GM20000 (cell line): ENCODE data around the gene LGALS3BP.

Experiments
- DNase-seq: peaks from one replicate; pipeline ENCODE4 v3.0.0; 2012; ENCODE audit warnings: low spot score
- TF ChIP-seq, protein P1 (sequence below): IDR thresholded peaks from 2 replicates; pipeline ENCODE4 v1.5.1; 2012; ENCODE audit warnings: mild to moderate bottlenecking, control low read depth; ENCODE audit errors: extremely low read depth, missing control alignments

Gene LGALS3BP

DNA sequence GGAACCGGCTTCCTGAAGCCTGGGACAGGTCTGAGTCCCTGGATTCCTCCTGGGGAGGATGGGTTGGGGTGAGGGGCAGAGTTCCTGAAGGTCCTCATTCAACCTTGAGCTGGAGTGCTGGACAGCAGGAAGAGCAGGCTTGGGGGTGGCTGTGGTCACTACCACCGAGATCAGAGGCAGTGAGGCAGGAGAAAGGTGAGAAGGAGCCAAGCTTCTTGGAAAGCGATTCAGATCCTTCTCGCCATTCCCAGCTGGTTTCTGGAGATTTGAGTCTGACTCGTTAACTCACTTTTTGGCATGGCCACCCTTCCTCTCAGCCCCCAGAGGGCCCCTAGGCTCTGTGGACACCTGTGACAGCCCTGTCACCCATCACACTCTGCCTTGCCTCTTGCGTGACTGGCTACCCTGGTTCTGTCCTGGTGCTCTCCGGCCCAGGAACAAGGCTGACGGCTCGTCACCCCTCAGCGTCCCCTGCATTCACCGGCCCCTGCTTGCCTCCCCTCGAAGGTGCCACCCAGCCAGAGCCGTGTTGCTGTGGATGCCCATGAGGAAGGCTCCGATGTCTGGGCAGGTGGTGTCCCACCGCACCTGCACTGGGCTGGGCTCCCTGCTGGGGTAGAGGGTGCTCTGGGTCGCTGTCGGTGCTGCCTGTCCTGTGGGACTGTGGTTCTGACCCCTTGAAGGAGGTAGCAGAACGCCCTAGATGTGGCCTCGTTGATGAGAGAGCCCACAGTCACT is 44.9 kb downstream of the LGALS3BP start:
- TF ChIP-seq, protein P1, sequence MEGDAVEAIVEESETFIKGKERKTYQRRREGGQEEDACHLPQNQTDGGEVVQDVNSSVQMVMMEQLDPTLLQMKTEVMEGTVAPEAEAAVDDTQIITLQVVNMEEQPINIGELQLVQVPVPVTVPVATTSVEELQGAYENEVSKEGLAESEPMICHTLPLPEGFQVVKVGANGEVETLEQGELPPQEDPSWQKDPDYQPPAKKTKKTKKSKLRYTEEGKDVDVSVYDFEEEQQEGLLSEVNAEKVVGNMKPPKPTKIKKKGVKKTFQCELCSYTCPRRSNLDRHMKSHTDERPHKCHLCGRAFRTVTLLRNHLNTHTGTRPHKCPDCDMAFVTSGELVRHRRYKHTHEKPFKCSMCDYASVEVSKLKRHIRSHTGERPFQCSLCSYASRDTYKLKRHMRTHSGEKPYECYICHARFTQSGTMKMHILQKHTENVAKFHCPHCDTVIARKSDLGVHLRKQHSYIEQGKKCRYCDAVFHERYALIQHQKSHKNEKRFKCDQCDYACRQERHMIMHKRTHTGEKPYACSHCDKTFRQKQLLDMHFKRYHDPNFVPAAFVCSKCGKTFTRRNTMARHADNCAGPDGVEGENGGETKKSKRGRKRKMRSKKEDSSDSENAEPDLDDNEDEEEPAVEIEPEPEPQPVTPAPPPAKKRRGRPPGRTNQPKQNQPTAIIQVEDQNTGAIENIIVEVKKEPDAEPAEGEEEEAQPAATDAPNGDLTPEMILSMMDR = no peak
- no peak for DNase-seq

DNA sequence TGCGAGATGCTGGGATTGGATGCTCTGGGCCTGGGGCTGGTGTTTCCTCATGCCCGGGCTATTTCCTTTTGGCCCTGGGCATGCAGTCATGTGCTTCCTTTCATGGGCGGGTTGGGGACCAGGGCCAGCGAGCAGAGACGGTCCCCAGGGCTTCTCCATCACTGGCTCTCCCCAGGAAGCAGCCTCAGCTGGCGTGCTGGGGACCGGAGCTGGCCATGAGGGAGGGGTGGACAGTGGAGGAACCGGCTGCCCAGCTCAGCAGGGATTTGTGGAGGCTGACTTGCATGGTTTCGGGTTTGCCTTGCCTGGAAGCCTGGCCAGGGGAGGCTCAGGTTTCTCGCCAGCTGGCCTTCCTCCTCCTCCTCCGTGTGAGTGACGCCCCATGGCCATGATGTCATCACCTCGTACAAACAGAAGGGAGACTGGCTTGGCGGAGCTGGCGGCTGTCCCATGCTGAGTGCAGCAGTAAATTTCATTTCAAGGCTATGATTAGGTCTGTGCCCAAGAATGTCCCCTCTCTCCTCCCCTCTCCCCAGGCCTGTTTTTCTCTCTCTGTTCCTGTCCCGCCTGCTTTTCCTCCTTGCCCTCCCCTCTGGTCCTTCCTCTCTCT is 45.7 kb downstream of the LGALS3BP start:
- TF ChIP-seq, protein P1 = no peak
- DNase-seq = no peak

DNA sequence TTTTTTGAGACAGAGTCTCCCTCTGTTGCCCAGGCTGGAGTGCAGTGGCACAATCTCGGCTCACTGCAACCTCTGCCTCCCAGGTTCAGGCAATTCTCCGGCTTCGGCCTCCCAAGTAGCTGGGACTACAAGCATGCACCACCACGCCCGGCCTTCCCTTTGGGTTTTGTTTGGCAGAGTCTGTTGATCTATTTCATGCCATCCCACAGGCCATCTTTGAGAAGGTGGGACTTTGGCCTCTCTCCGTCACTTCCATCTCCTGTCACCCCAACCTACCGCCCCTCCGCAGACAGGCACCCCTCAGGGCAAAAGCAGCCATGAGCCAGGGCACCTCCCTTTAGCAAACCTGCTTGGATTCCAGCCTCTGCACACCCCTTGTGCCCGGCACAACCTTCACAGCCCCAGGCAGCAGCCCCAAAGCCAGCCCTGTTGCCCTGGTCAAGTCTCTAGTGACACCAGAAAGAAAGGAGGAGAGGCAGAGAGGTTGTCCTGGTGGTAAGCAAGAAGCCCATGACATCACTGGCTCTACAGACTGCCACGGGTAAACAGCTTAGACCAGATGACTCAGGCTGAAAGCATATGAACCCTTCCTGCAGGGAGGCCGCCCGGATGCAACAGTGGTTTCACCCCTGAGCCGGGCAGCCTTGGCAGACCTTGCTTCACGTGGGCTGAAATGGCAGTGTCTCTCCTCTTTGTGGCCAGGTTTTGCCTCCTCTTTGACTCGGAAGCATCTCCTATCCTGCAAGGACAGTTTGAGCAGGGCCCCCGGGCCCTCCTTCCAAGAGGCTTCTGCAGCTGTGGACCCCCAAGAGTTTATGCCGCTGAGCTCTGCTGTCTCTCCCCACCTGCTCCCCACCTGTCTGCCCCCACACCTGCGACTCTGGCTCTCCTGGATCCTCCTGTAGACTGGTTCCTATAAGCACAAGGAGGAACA is 46.4 kb downstream of the LGALS3BP start:
- TF ChIP-seq, protein P1 = no peak
- peak; percentile 61 for DNase-seq

DNA sequence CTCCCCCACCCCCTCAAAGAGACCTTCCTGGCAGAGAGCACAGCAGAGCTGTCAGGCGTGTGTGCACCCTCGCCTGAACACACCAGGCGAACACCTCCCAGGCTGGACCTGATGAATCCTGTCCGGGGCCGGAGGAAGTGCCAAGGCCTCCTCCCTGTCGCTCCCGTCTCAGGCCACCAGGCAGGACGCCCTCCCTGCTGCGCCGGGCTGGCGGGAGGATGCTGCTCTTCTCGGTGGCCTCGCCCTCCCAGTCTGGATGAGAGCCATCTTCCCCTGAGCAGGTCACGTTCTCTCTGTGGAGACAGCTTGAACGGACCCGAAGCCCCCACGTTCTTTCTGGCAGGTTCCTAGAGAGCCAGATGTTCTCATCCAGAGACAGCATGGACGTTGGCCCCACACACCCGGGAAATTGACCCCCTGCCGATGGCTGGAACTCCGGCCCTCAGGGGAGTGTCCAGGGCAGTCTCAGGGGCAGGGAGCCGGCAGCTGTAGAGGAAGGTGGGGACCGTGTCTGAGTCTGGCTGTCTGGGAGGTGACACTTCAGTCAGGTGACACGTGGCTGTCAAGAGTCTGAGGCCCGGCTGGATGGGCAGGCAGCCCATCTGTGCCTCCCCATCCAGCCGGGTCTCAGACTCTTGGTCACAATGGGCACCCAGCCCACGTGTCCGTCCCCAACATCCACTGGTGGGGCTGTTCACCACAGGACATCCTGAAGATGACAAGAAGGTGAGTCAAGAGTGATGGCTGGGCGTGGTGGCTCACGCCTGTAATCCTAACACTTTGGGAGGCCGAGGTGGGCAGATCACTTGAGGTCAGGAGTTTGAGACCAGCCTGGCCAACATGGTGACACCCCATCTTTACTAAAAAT is 49.6 kb downstream of the LGALS3BP start:
- TF ChIP-seq, protein P1 = no peak
- DNase-seq = no peak

DNA sequence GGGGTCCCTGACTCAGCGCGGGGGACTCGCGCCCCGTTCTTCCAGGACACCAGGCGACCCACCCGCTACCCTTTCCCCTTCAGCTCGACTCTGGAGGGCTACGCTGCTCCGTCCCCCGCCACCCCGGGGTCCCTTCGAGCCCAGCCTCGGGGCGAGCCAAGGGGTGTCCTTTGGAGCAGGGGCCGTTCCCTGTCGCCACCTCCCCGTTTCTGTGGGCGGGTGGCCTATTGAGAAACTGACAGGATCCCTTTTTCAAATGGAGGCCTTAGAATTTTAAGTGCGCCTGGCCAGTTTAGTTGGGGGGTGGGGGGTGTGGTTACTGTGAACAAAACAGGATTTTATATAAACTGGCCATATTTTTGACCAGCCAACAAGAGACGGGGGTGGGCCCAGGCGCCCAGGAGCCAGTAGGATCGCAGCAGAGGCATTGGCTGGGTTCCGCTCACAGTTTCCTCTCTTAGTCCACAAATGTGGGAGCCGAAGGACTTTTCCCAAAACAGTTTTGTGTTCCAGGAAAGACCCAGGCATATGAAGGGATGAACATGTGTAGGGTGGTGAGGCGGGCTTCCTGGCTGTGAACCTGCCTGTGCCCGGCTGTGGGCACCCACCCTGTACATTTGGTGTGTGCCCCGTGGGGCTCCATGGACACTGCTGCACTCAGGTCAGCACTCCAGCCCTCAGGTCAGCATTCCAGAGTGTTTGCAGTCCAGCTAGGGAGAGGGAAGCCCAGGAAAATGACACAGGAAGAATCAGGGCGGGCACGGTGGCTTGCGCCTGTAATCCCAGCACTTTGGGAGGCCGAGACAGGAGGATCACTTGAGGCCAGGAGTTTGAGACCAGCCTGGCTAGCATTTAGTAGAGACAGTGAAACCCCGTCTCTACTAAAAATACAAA is 53.8 kb downstream of the LGALS3BP start:
- no peak for DNase-seq
- TF ChIP-seq, protein P1 = no peak

DNA sequence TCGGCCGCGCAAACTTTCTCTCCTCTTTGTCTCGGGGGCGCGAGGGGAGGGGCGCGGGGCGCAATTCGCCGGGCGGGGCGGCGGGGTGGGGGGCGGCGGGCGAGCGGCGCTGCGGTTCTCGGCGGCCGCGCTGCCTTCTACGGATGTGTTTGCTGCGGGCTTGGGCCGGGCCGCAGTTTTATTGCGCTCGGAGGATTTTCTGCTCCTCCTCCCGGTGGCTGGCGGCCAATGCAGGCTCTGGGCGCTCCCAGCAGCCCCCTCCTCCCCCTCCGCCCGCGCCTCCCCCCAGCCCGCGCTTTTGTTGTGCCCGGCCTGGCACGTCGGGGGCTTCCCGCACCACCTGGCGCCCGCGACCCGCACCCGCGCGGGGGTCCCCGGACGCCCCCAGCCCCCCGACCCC is 54.5 kb downstream of the LGALS3BP start, which contains the start of gene TIMP2:
Gene TIMP2, minus strand, starts transcription at position 154 of the 400 bp plus-strand sequence. CDS start 299 bp downstream, outside the sequence.
- peak; percentile 89 for DNase-seq
- TF ChIP-seq, protein P1 = no peak
